ENCODE measurements around the gene CADM4.

GRCh38 chr19:43658494-43658893, 18.8 kb upstream of the CADM4 start:
- TF ChIP-seq, protein P1, sequence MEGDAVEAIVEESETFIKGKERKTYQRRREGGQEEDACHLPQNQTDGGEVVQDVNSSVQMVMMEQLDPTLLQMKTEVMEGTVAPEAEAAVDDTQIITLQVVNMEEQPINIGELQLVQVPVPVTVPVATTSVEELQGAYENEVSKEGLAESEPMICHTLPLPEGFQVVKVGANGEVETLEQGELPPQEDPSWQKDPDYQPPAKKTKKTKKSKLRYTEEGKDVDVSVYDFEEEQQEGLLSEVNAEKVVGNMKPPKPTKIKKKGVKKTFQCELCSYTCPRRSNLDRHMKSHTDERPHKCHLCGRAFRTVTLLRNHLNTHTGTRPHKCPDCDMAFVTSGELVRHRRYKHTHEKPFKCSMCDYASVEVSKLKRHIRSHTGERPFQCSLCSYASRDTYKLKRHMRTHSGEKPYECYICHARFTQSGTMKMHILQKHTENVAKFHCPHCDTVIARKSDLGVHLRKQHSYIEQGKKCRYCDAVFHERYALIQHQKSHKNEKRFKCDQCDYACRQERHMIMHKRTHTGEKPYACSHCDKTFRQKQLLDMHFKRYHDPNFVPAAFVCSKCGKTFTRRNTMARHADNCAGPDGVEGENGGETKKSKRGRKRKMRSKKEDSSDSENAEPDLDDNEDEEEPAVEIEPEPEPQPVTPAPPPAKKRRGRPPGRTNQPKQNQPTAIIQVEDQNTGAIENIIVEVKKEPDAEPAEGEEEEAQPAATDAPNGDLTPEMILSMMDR (conservative IDR thresholded peaks at IDR 0.05 in 1 of 2, IDR thresholded peaks at IDR 0.05 in 1 of 2; ENCODE audit: low read depth in 1 of 2, low read length in 2 of 2), result no peak
- TF ChIP-seq EZH2 (IDR thresholded peaks at IDR 0.05; ENCODE audit: low read length, missing control alignments), result no peak

Data from fibroblast of lung (primary cell).